Endothelial cell of umbilical vein (primary cell): ENCODE data around the gene TUBGCP4. TPM values are rescaled to one million over a fixed set of nuclear protein-coding genes. Genes with fewer than 3 reads are reported as not detected.

Experiments used
- BruUV-seq: library from RNA; stranded (reverse); fragments of 400-500 nt; replicated peaks from 2 replicates; lab custom pipeline; 2021; lab: Mats Ljungman, UMichigan
- CTCF ChIA-PET: fragments of 300-600, 350-600 bp; sonication (Branson Sonifier 250); formaldehyde crosslinking; loops from one replicate; lab custom pipeline; 2021; ENCODE audit warnings: antibody characterized with exemption, inconsistent platforms; lab: Charles Lee
- POLR2A ChIA-PET: fragments of 300-600, 350-600 bp; sonication (Branson Sonifier 250); formaldehyde crosslinking; loops from one replicate; lab custom pipeline; 2021; ENCODE audit warnings: antibody characterized with exemption, inconsistent platforms; lab: Charles Lee
- DNase-seq: peaks from one replicate; pipeline ENCODE4 v3.0.0-alpha.2; 2011; ENCODE audit warnings: low read depth, low spot score
- FAIRE-seq: peaks from 2 replicates; lab custom pipeline; 2011; peaks lifted over from hg19 to GRCh38; lab: Jason Lieb, UNC
- H2AFZ ChIP-seq: 2 replicates; pipeline ENCODE4 v1.6.0; 2012; ENCODE audit warnings: low read depth, low read length, control low read depth, inconsistent platforms
- H3K27ac ChIP-seq: 2 replicates; pipeline ENCODE4 v1.5.1; 2011; ENCODE audit warnings: low read depth, mild to moderate bottlenecking, control low read depth, low read length, moderate library complexity; ENCODE audit not compliant: insufficient read depth
- H3K27me3 ChIP-seq, 2 experiments: 2 replicates each; pipeline versions ENCODE4 v1.6.0 to v1.6.1; 2011; ENCODE audit warnings: low read length in 2 of 2, mixed read lengths in 1 of 2; ENCODE audit not compliant: control insufficient read depth in 2 of 2, insufficient read depth in 2 of 2
- H3K36me3 ChIP-seq, 2 experiments: 2 replicates in 1 of 2; 3 replicates in 1 of 2; pipeline ENCODE4 v1.5.1; 2011; ENCODE audit warnings: low read length in 2 of 2, mild to moderate bottlenecking in 1 of 2, moderate library complexity in 1 of 2; ENCODE audit not compliant: control insufficient read depth in 2 of 2, insufficient read depth in 2 of 2; ENCODE audit errors: extremely low read depth in 1 of 2
- H3K4me1 ChIP-seq: 3 replicates; pipeline ENCODE4 v1.5.1; 2011; ENCODE audit warnings: mild to moderate bottlenecking, low read length; ENCODE audit not compliant: control insufficient read depth, insufficient read depth; ENCODE audit errors: extremely low read depth
- H3K4me2 ChIP-seq: 2 replicates; pipeline ENCODE4 v1.6.1; 2011; ENCODE audit warnings: low read length, control low read depth, mixed read lengths; ENCODE audit not compliant: insufficient read depth
- H3K4me3 ChIP-seq, 3 experiments: fragments of 200-600 bp in 1 of 3; sonication (generic), shearing (Covaris generic) in 1 of 3; replicated peaks in 1 of 3; 2 replicates each; pipeline ENCODE4 v1.5.1; 2011 to 2016; ENCODE audit warnings: control low read depth in 3 of 3, low read length in 3 of 3, mild to moderate bottlenecking in 2 of 3, inconsistent platforms in 1 of 3, low read depth in 1 of 3, moderate library complexity in 1 of 3; ENCODE audit not compliant: insufficient read depth in 1 of 3
- H3K79me2 ChIP-seq: 2 replicates; pipeline ENCODE4 v1.6.0; 2012; ENCODE audit warnings: low read length, inconsistent platforms; ENCODE audit not compliant: control insufficient read depth, insufficient read depth
- H3K9ac ChIP-seq: replicated peaks from 2 replicates; pipeline ENCODE3; 2011; ENCODE audit warnings: low read length, control low read depth; ENCODE audit not compliant: insufficient read depth; ENCODE audit errors: extremely low read depth
- H3K9me1 ChIP-seq: replicated peaks from 3 replicates; pipeline ENCODE4 v1.6.0; 2011; ENCODE audit warnings: mild to moderate bottlenecking, low read length; ENCODE audit not compliant: control insufficient read depth, insufficient read depth; ENCODE audit errors: extremely low read depth
- H3K9me3 ChIP-seq: replicated peaks from 2 replicates; pipeline ENCODE4 v1.5.1; 2012; ENCODE audit warnings: low read length, inconsistent platforms; ENCODE audit not compliant: control insufficient read depth, insufficient read depth
- H4K20me1 ChIP-seq: replicated peaks from 2 replicates; pipeline ENCODE3; 2011; ENCODE audit warnings: mild to moderate bottlenecking, low read length; ENCODE audit not compliant: control insufficient read depth, insufficient read depth; ENCODE audit errors: extremely low read depth
- CTCF ChIP-seq, 2 donors: IDR thresholded peaks; 1 replicate in 1 of 2; 2 replicates in 1 of 2; pipeline ENCODE4 v1.5.1; 2011; ENCODE audit warnings: low read length in 2 of 2, mild to moderate bottlenecking in 2 of 2, moderate library complexity in 2 of 2, control low read depth in 1 of 2, inconsistent platforms in 1 of 2, low read depth in 1 of 2; ENCODE audit not compliant: insufficient read depth in 1 of 2; ENCODE audit errors: extremely low read depth in 1 of 2
- EZH2 ChIP-seq: IDR thresholded peaks from 2 replicates; pipeline ENCODE4 v1.6.1; 2012; ENCODE audit warnings: borderline replicate concordance, low read depth, mild to moderate bottlenecking, moderate library complexity, low read length, inconsistent platforms; ENCODE audit not compliant: severe bottlenecking
- FOS ChIP-seq: IDR thresholded peaks from 2 replicates; pipeline ENCODE4 v1.6.1; 2011; ENCODE audit warnings: mild to moderate bottlenecking, low read length, moderate library complexity, borderline replicate concordance; ENCODE audit not compliant: insufficient read depth
- GATA2 ChIP-seq: IDR thresholded peaks from 2 replicates; pipeline ENCODE4 v1.7.0; 2011; ENCODE audit warnings: low read depth, mild to moderate bottlenecking, moderate library complexity, mixed read lengths, low read length; ENCODE audit not compliant: insufficient read length, insufficient read depth
- JUN ChIP-seq: IDR thresholded peaks from 2 replicates; pipeline ENCODE4 v1.6.1; 2011; ENCODE audit warnings: borderline replicate concordance, low read depth; ENCODE audit not compliant: insufficient read length, insufficient read depth
- MYC ChIP-seq: IDR thresholded peaks from one replicate; pipeline ENCODE4 v1.6.1; 2011; ENCODE audit warnings: mild to moderate bottlenecking, low read depth, low read length
- POLR2A ChIP-seq: IDR thresholded peaks from 2 replicates; pipeline ENCODE4 v1.6.1; 2012; ENCODE audit warnings: low read depth, mild to moderate bottlenecking, control low read depth, low read length
- POLR2AphosphoS5 ChIP-seq: IDR thresholded peaks from 2 replicates; pipeline ENCODE4 v1.6.1; 2012; ENCODE audit warnings: low read depth, mild to moderate bottlenecking, control low read depth, low read length, moderate library complexity; ENCODE audit not compliant: insufficient read depth
- dilution Hi-C: fragments of 300-500 bp; cut with MboI; formaldehyde crosslinking; loops from one replicate; pipeline ENCODE4 v1.15.0; 2019; ENCODE audit warnings: low sequenced_read_pairs; ENCODE audit not compliant: extremely low pct_ligation_motif_present
- intact Hi-C: fragments of 100-400 bp; cut with micrococcal nuclease; formaldehyde crosslinking; loops from one replicate; pipeline ENCODE4 v1.10.0; 2022
- polyA plus RNA-seq, 4 experiments: library from polyadenylated mRNA; depleted of rRNA in 3 of 4; stranded (reverse) in 3 of 4; unstranded in 1 of 4; fragments of >200 nt; gene quantifications; 2 replicates each; pipeline versions ENCODE4 v1.2.1 to v1.2.3, GENCODE V29; 2011 to 2012; ENCODE audit warnings: missing spikeins in 1 of 4
- total RNA-seq: library from RNA; stranded (reverse); gene quantifications from 2 replicates; pipeline ENCODE4 v1.2.3, GENCODE V29; 2021
- TF ChIP-seq, protein P1 (sequence below): IDR thresholded peaks from 2 replicates; pipeline ENCODE4 v1.6.1; 2011; ENCODE audit not compliant: insufficient read depth, insufficient read length

The TUBGCP4 gene
- total and polyA plus RNA-seq, 2 donors (not counting 3 experiments of a cell fraction or from before 2014, with no cell fraction given), result 6.5 to 19.4 TPM

- dilution Hi-C loops (no loop called here), intact Hi-C loops (loop anchor here (1.0 to 5.0 kb wide), 3 partner anchors 70 to 326 kb away; no protein-coding TSS in a partner anchor)
- H3K36me3 ChIP-seq, result peaks cover 13 to 19% of the 10 kb centered on the region in 2 experiments
- peak overlapping the region; percentile 61 for H3K27ac ChIP-seq
- ChIA-PET POLR2A (interaction anchor here (0.6 to 1.0 kb wide), 2 partner anchors 47 to 384 kb away, joined by 3 to 4 read pairs; partner anchors contain the start of gene MFAP1), CTCF (interaction anchor here (0.6 to 3.4 kb wide), 20 partner anchors 9 to 84 kb away, joined by 3 to 101 read pairs (median 6); partner anchors contain the start of genes MAP1A and TP53BP1)
- no peaks in the 10 kb centered on the region for H3K27me3 ChIP-seq
- peaks cover 8% of the 10 kb centered on the region for H3K4me1 ChIP-seq
- peak; percentile 96 for FAIRE-seq
- H3K9me1 ChIP-seq, result no peaks in the 10 kb centered on the region
- no peaks in the 10 kb centered on the region for H3K9me3 ChIP-seq
- DNase-seq, result peak; percentile 94
- H2AFZ ChIP-seq, result no peak overlapping the region
- no peaks in the 10 kb centered on the region for H3K79me2 ChIP-seq
- H3K4me3 ChIP-seq, result no peak overlapping the region
- TF ChIP-seq CTCF (IDR thresholded peaks at IDR 0.05; ENCODE audit: extremely low read depth in 1 of 2, insufficient read depth in 1 of 2, low read depth in 1 of 2, low read length in 2 of 2) (peak; percentile 29 to 42), MYC (no peak), POLR2A (no peak), FOS (peak; percentile 95), EZH2 (no peak), POLR2AphosphoS5 (peak; percentile 23), GATA2 (no peak), JUN (peak; percentile 96)
- TF ChIP-seq, protein P1, sequence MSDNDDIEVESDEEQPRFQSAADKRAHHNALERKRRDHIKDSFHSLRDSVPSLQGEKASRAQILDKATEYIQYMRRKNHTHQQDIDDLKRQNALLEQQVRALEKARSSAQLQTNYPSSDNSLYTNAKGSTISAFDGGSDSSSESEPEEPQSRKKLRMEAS, result no peak
- peak overlapping the region; percentile 10 for H3K9ac ChIP-seq
- H4K20me1 ChIP-seq, result no peaks in the 10 kb centered on the region
- peak overlapping the region; percentile 20 for H3K4me2 ChIP-seq
- BruUV-seq, result no TSS peak
Measured at GRCh38 chr15:43440721-43441281, 69.9 kb downstream of the TUBGCP4 start.
